T follicular helper cell (primary cell): ENCODE data around the gene YPEL1.
"Not testable (repeated sequence)": the region's sequence is repeated elsewhere in the genome, so short reads cannot be mapped to it uniquely, and the experiment has no call there.

Experiments
- DNase-seq: peaks from one replicate; pipeline ENCODE4 v3.0.0-alpha.2; 2020; ENCODE audit warnings: low read depth

Gene YPEL1

GRCh38 chr22:21699643-21700042 is 36.0 kb downstream of the YPEL1 start:
- no peak for DNase-seq

DNA sequence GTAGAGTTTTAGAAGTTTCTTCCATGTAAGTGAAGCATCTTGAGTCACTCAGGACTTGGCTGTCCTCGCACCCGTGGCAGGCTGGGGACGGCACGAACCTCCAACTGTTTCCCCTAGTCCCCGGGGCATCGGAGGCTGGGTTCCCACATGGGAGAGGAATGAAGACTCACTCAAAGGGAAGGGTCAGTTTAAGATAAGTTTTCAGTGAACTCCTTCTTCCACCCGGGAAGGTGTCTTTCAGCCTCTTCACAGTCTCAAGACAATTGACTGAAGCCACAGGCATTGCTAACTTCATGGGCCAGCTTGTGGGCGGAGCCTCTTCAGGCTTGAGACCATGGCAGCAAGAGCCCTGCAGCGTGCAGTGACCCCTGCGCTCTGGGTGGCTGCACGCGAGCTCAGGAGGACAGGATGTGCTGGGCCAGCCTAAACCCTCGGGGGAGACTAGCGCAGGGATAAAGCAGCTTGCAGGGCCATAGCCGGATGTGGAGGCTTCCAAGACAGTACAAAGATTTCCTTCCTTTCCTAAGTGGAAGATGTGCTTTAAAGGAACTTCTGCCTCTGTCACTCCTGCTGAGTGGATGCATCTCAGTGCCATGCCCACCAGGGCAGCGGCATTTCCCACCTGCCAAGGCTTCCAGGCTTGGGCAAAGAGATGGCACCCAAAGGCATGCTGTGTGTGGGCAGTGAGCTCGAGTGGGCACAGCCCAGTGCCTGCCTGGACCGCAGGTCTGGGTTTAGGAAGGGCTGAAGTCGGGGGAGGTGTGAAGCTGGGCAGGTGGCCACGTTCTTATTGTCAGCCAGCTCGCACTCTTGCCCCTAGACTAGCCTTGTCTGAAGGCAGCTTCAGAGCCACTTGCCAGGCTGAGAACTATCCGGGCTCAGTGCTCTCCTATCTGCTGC is 36.9 kb downstream of the YPEL1 start:
- no peak for DNase-seq

DNA sequence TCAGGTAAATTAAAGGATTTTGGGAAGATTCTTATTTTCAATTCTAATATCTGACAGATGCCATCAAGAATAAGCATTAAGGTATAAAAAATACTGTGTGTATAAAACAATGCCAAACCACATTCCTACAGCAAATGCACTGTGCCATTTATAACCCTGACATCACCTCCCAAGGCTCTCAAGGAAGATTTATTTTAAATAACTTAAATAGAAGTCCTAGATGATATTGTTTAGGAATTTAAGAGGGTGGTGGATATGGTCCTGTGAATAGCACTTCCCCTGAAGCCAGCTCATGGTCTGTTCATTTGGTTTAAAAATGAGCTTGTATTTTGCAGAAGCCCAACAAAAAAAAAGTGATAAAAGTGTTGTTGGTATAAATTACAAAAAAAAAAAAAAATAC is 37.7 kb downstream of the YPEL1 start:
- no peak for DNase-seq

- no peak for DNase-seq
Measured at GRCh38 chr22:21697021-21697771, 38.4 kb downstream of the YPEL1 start.

DNA sequence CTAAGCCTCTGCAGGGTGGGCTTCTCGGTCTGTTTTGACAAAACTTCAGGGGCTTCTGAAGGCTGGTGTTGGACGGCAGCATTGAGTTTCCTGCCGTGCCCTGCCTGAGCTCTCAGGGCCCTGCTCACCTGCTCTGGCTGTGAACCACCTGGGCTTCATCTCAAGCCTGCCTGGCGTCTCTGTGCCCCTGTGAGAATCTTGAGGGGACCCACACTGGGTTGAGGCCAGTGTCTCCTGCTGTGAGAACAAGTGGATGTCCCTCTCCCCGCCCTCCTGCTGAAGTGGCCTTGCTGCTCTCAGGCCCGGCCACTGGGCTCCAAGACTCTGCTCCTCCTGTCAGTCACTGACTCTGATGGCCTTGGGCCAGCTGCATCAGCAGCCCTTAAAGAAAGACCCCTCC is 39.5 kb downstream of the YPEL1 start:
- no peak for DNase-seq

GRCh38 chr22:21695430-21696085 is 40.0 kb downstream of the YPEL1 start:
- DNase-seq, result no peak

GRCh38 chr22:21694795-21695429 is 40.7 kb downstream of the YPEL1 start:
- no peak for DNase-seq

DNA sequence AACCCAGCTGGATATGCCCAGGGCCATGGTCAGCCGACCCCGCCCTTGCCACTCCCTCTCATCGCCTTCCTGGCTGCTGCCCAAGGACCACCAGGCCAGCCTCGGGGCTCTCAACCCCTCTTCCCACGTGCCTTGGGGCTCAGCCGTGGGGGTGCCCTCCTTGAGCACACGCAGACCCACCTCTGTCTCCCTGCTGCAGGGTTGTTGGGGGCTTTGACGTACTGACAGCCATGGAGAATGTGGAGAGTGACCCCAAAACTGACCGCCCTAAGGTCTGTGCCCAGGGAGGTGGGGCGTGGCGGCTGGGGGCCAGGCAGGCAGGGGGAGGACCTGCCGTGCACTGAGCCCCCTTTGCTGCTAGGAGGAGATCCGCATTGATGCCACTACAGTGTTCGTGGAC is 41.2 kb downstream of the YPEL1 start:
- DNase-seq, result no peak

- DNase-seq, result no peak
Measured at GRCh38 chr22:21693999-21694341, 41.6 kb downstream of the YPEL1 start.

DNA sequence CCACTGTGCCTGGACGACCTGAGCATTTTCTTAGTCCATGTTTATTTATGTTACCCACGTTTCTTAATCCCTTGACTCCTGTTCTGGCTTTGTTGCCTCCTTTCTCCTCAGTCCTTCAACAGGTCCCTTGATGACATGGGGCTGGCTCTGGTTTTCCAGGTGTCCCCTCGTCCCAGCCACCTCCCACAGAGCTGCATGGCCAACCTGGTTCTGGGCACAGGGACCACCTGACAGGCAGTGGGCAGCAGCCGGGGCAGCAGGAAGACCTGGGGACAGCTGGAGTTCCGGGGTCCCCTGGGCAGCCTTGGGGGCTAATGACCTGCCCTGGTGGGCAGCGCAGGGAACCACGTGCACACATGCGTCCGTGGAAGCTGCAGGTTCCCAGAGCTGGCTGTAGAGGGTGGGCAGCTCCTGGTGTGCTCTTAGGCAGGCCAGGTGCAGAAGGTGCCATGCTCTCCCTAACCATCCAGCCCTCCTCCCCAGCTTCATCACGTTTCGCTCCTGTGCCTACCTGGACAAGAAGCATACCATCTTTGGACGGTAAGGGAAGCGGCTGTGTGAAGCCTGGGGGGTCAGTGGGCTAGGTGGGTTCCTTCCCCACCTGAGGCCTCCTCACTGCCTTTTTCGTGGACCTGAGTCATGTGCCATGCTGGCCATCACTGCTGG is 42.1 kb downstream of the YPEL1 start:
- no peak for DNase-seq

- not testable (repeated sequence) for DNase-seq
Measured at GRCh38 chr22:21692856-21693255, 42.7 kb downstream of the YPEL1 start.

- no peak for DNase-seq
Measured at GRCh38 chr22:21691816-21692215, 43.8 kb downstream of the YPEL1 start.

DNA sequence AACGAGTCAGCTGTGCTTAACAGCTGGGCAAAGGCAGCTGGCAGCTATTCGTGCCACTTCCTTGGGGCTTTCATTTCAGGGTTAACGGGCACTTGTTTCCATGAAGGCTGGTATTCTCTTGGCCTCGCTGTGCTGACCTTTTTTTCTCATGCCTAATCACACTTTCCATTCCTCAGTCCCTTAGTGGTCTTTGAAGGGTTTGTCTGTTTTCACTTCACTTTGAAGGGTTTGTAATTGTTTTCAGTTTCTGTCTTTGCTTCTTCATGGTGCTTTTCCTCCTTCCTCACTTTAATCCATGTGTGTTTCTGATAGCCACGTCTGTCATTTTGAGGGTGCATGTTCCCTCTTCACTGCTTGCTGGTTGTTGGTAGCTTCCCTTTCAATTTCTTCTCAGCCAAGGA is 45.2 kb downstream of the YPEL1 start:
- DNase-seq, result no peak

DNA sequence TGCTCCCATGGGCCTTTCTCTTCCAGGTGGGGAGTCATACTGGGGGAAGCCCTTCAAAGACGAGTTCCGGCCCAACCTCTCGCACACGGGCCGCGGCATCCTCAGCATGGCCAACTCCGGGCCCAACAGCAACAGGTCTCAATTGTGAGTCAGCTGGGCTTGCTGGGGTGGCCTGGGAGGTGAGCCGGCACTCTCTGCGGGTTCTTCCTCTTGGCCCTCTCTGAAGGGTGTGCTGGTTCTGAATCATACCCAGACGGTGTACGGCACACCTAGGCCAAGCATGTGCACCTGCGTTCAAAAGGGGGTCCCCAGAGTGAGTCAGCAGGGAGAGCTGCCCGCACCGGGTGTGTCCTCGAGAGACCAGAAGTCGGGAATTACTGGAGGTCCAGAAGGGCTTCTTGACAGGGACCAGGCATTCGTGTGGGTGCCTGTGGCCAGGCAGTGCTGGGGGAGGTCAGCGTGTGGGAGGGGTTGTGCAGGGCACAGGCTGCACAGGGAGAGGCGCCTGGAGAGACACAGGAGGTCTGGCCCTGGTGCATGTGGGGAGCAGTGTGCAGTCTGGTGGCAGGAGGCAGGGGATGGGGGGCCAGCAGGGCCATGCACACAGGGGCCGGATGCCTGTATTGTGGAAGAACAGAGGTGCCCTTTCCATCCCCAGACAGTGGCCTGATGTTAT is 46.8 kb downstream of the YPEL1 start:
- DNase-seq, result no peak

- no peak for DNase-seq
Measured at GRCh38 chr22:21688341-21688705, 47.3 kb downstream of the YPEL1 start.

GRCh38 chr22:21687685-21688259 is 47.8 kb downstream of the YPEL1 start:
- DNase-seq, result no peak

GRCh38 chr22:21686634-21687393 is 48.8 kb downstream of the YPEL1 start:
- DNase-seq, result no peak

DNA sequence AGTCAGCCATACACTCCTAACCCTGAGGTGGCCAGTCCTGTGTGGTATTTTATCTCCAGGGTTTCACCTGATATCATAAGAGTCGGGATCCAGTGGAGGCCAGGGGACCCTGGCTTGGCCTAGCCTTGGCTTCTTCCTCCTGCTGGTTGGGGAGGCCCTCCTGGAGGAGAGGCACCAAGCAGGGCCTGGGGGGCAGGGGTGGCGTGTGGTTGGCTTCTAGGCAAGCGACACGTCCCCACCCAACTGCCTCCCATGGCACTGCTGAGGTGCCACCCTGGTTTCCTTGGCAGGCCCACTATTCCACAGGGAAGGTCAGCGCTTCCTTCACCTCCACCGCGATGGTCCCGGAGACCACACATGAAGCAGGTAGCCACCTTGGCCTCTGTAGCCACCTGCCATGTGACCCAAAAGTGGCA is 49.4 kb downstream of the YPEL1 start:
- DNase-seq, result no peak

DNA sequence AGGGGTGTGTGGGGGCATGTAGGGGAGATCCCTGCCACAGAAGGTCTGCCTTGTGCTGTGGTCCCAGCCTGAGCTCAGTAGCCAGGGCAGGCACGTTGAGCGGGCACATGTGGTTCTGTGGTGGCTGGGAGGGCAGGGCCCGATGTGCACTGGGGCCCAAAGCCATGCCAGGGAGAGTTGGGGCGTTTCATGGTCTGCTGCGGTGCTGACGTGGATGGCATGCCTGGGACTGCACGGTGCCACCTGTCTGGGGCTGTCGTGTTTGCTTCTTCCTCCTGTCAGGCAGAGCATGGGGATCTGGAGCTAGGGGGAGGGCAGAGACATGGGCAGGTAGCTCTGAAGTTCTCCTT is 50.5 kb downstream of the YPEL1 start:
- DNase-seq, result no peak

GRCh38 chr22:21684492-21685163 is 51.0 kb downstream of the YPEL1 start:
- DNase-seq, result no peak
